Fibroblast of the conjunctiva (primary cell): ENCODE measurements around the gene HOXC11.

Experiments used
- DNase-seq: peaks from one replicate; pipeline ENCODE4 v3.0.0-alpha.2; 2010; ENCODE audit warnings: low read depth

The HOXC11 gene

GRCh38 chr12:53956914-53957536, 15.9 kb upstream of the HOXC11 start:
- no peak for DNase-seq

GRCh38 chr12:53958128-53958527, 14.8 kb upstream of the HOXC11 start:
- DNase-seq = no peak

GRCh38 chr12:53959314-53959713, 13.6 kb upstream of the HOXC11 start:
- DNase-seq = no peak

GRCh38 chr12:53960187-53961024, 12.5 kb upstream of the HOXC11 start:
- no peak for DNase-seq

- DNase-seq = no peak
Measured at GRCh38 chr12:53961025-53961761, 11.7 kb upstream of the HOXC11 start.

GRCh38 chr12:53963005-53963404, 9.9 kb upstream of the HOXC11 start:
- no peak for DNase-seq

- no peak for DNase-seq
Measured at GRCh38 chr12:53963434-53964314, 9.3 kb upstream of the HOXC11 start.

- DNase-seq = no peak
Measured at GRCh38 chr12:53964315-53964713, 8.6 kb upstream of the HOXC11 start.

- no peak for DNase-seq
Measured at GRCh38 chr12:53965281-53966084, 7.4 kb upstream of the HOXC11 start.

GRCh38 chr12:53966085-53966384, 6.9 kb upstream of the HOXC11 start:
- DNase-seq = no peak

GRCh38 chr12:53966385-53967133, 6.4 kb upstream of the HOXC11 start:
- DNase-seq = no peak

GRCh38 chr12:53967421-53967925, 5.5 kb upstream of the HOXC11 start:
- no peak for DNase-seq

GRCh38 chr12:53968214-53969127, 4.5 kb upstream of the HOXC11 start:
- no peak for DNase-seq

- DNase-seq = no peak
Measured at GRCh38 chr12:53969588-53970259, 3.2 kb upstream of the HOXC11 start.

- DNase-seq = no peak
Measured at GRCh38 chr12:53970451-53970850, 2.5 kb upstream of the HOXC11 start.

- no peak for DNase-seq
Measured at GRCh38 chr12:53971129-53971528, 1.8 kb upstream of the HOXC11 start.

GRCh38 chr12:53971686-53972085, 1.2 kb upstream of the HOXC11 start:
- DNase-seq = no peak

GRCh38 chr12:53972152-53972702, 699 bp upstream of the HOXC11 start:
- DNase-seq = no peak
